H1 (cell line): ENCODE data around the gene CFAP221. TPM values are rescaled to one million over a fixed set of nuclear protein-coding genes. Genes with fewer than 3 reads are reported as not detected.

ENCODE experiments used
- CTCF ChIA-PET: fragments of 300-600 bp; sonication (Branson Sonifier 250); formaldehyde crosslinking; loops from one replicate; lab custom pipeline; 2021; ENCODE audit not compliant: partially characterized antibody; lab: Charles Lee
- POLR2A ChIA-PET: fragments of 300-600 bp; sonication (Branson Sonifier 250); formaldehyde crosslinking; loops from one replicate; lab custom pipeline; 2021; ENCODE audit warnings: inconsistent platforms; ENCODE audit not compliant: partially characterized antibody; lab: Charles Lee
- DNase-seq, 2 experiments: peaks; one replicate each; pipeline versions ENCODE4 v3.0.0 to v3.0.0-alpha.2; 2010 to 2022; ENCODE audit warnings: low spot score in 2 of 2, low read depth in 1 of 2, mixed read lengths in 1 of 2
- FAIRE-seq: peaks from 2 replicates; lab custom pipeline; 2011; peaks lifted over from hg19 to GRCh38; lab: Jason Lieb, UNC
- H2AFZ ChIP-seq: 2 replicates; pipeline ENCODE4 v1.8.1; 2012; ENCODE audit warnings: low read length, inconsistent platforms
- H2AK5ac ChIP-seq: 2 replicates; pipeline ENCODE4 v1.6.1; 2013; ENCODE audit warnings: low read depth, low read length
- H2BK120ac ChIP-seq: replicated peaks from 2 replicates; pipeline ENCODE3; 2013; ENCODE audit warnings: low read depth, low read length, inconsistent platforms
- H2BK12ac ChIP-seq: 2 replicates; pipeline ENCODE4 v1.6.1; 2013; ENCODE audit warnings: low read depth, low read length
- H2BK15ac ChIP-seq: 2 replicates; pipeline ENCODE4 v1.6.1; 2013; ENCODE audit warnings: low read length
- H2BK20ac ChIP-seq: 2 replicates; pipeline ENCODE4 v1.6.1; 2013; ENCODE audit warnings: low read length
- H2BK5ac ChIP-seq: 2 replicates; pipeline ENCODE4 v1.6.1; 2013; ENCODE audit warnings: low read depth, low read length
- H3K14ac ChIP-seq: 2 replicates; pipeline ENCODE4 v1.6.1; 2013; ENCODE audit warnings: inconsistent platforms; ENCODE audit not compliant: insufficient read length
- H3K18ac ChIP-seq: 2 replicates; pipeline ENCODE4 v1.6.1; 2013; ENCODE audit warnings: low read length; ENCODE audit errors: extremely low read depth
- H3K23ac ChIP-seq: 2 replicates; pipeline ENCODE4 v1.6.1; 2013; ENCODE audit warnings: inconsistent platforms; ENCODE audit not compliant: insufficient read length
- H3K23me2 ChIP-seq: 2 replicates; pipeline ENCODE4 v1.6.1; 2013; ENCODE audit warnings: low read depth, low read length
- H3K27ac ChIP-seq: 2 replicates; pipeline ENCODE4 v1.6.1; 2011; ENCODE audit warnings: low read depth, low read length, inconsistent platforms
- H3K27me3 ChIP-seq, 4 experiments: replicated peaks in 1 of 4; 1 replicate in 1 of 4; 2 replicates in 3 of 4; pipeline versions ENCODE4 v1.6.1 to v1.8.1; 2011 to 2013; ENCODE audit warnings: low read length in 3 of 4, mild to moderate bottlenecking in 3 of 4, inconsistent platforms in 2 of 4, mixed read lengths in 2 of 4, moderate library complexity in 1 of 4; ENCODE audit not compliant: control insufficient read depth in 3 of 4, insufficient read depth in 3 of 4; ENCODE audit errors: extremely low read depth in 1 of 4
- H3K36me3 ChIP-seq, 4 experiments: 2 replicates each; pipeline versions ENCODE4 v1.6.1 to v1.8.1; 2011 to 2013; ENCODE audit warnings: mild to moderate bottlenecking in 4 of 4, low read length in 3 of 4, moderate library complexity in 2 of 4, control low read depth in 1 of 4, inconsistent platforms in 1 of 4; ENCODE audit not compliant: insufficient read depth in 4 of 4, control insufficient read depth in 2 of 4
- H3K4ac ChIP-seq: replicated peaks from 2 replicates; pipeline ENCODE3; 2013; ENCODE audit warnings: low read length, low read depth, mixed read lengths, inconsistent platforms; ENCODE audit not compliant: insufficient read length
- H3K4me1 ChIP-seq, 4 experiments: replicated peaks in 1 of 4; 1 replicate in 1 of 4; 2 replicates in 3 of 4; pipeline versions ENCODE4 v1.6.1 to v1.8.1; 2011 to 2013; ENCODE audit warnings: low read length in 3 of 4, inconsistent platforms in 2 of 4, mixed read lengths in 1 of 4; ENCODE audit not compliant: insufficient read depth in 4 of 4, control insufficient read depth in 3 of 4
- H3K4me2 ChIP-seq, 2 experiments: 2 replicates each; pipeline versions ENCODE4 v1.6.1 to v1.8.1; 2011 to 2013; ENCODE audit warnings: low read depth in 2 of 2, low read length in 2 of 2, control low read depth in 1 of 2, inconsistent platforms in 1 of 2, mild to moderate bottlenecking in 1 of 2; ENCODE audit not compliant: insufficient read depth in 1 of 2
- H3K4me3 ChIP-seq, 4 experiments: fragments of 200-600, 300-600 bp in 1 of 4; sonication (generic), shearing (Covaris generic), sonication (Bioruptor Twin) in 1 of 4; 2 replicates each; pipeline versions ENCODE4 v1.5.1 to v1.8.1; 2011 to 2016; ENCODE audit warnings: low read length in 4 of 4, low read depth in 3 of 4, control low read depth in 2 of 4, inconsistent platforms in 2 of 4, mild to moderate bottlenecking in 2 of 4, mixed read lengths in 1 of 4, moderate library complexity in 1 of 4; ENCODE audit not compliant: insufficient read depth in 2 of 4; ENCODE audit errors: extremely low read depth in 1 of 4
- H3K56ac ChIP-seq: replicated peaks from 2 replicates; pipeline ENCODE3; 2013; ENCODE audit warnings: low read depth, mild to moderate bottlenecking, mixed read lengths, low read length, inconsistent platforms; ENCODE audit not compliant: insufficient read length
- H3K79me1 ChIP-seq: 2 replicates; pipeline ENCODE4 v1.6.1; 2013; ENCODE audit warnings: low read depth, low read length, control low read depth
- H3K79me2 ChIP-seq, 2 experiments: 2 replicates each; pipeline versions ENCODE4 v1.6.1 to v1.8.1; 2012 to 2013; ENCODE audit warnings: low read length in 2 of 2, mild to moderate bottlenecking in 2 of 2, inconsistent platforms in 1 of 2; ENCODE audit not compliant: insufficient read depth in 2 of 2, control insufficient read depth in 1 of 2
- H3K9ac ChIP-seq, 4 experiments: replicated peaks in 1 of 4; 1 replicate in 1 of 4; 2 replicates in 3 of 4; pipeline versions ENCODE4 v1.6.1 to v1.8.1; 2011 to 2013; ENCODE audit warnings: low read depth in 3 of 4, low read length in 3 of 4, control low read depth in 2 of 4, mild to moderate bottlenecking in 2 of 4, moderate library complexity in 2 of 4, inconsistent platforms in 1 of 4; ENCODE audit errors: extremely low read depth in 1 of 4
- H3K9me3 ChIP-seq, 2 experiments: 2 replicates each; pipeline versions ENCODE4 v1.6.1 to v1.8.1; 2012 to 2013; ENCODE audit warnings: mild to moderate bottlenecking in 2 of 2, moderate library complexity in 2 of 2, control low read depth in 1 of 2, inconsistent platforms in 1 of 2, low read depth in 1 of 2, low read length in 1 of 2, mixed read lengths in 1 of 2; ENCODE audit not compliant: insufficient read depth in 2 of 2
- H4K20me1 ChIP-seq, 2 experiments: replicated peaks in 1 of 2; 2 replicates each; pipeline versions ENCODE3 to v1.8.1; 2011 to 2013; ENCODE audit warnings: inconsistent platforms in 2 of 2, low read length in 2 of 2, mild to moderate bottlenecking in 1 of 2; ENCODE audit not compliant: insufficient read depth in 2 of 2, control insufficient read depth in 1 of 2
- H4K5ac ChIP-seq: 2 replicates; pipeline ENCODE4 v1.6.1; 2013; ENCODE audit warnings: low read length, low read depth, mixed read lengths, inconsistent platforms; ENCODE audit not compliant: insufficient read length
- H4K8ac ChIP-seq: 2 replicates; pipeline ENCODE4 v1.8.0; 2013; ENCODE audit warnings: mild to moderate bottlenecking, moderate library complexity, low read length, inconsistent platforms; ENCODE audit not compliant: insufficient read depth; ENCODE audit errors: extremely low read depth
- H4K91ac ChIP-seq: replicated peaks from 2 replicates; pipeline ENCODE3; 2013; ENCODE audit warnings: low read length, mixed read lengths, inconsistent platforms; ENCODE audit not compliant: insufficient read length
- BRCA1 ChIP-seq: IDR thresholded peaks from 2 replicates; pipeline ENCODE4 v1.6.1; 2012; ENCODE audit warnings: low read depth, low read length, improper control_type of control experiment
- EP300 ChIP-seq, 2 experiments: IDR thresholded peaks; 1 replicate in 1 of 2; 2 replicates in 1 of 2; pipeline ENCODE4 v1.6.1; 2011 to 2012; ENCODE audit warnings: low read depth in 2 of 2, low read length in 2 of 2, mild to moderate bottlenecking in 2 of 2, borderline replicate concordance in 1 of 2, inconsistent platforms in 1 of 2, moderate library complexity in 1 of 2
- HDAC2 ChIP-seq, 2 experiments: fragments of 300-600 bp in 1 of 2; sonication (generic) in 1 of 2; IDR thresholded peaks; 2 replicates each; pipeline ENCODE4 v1.6.1; 2011 to 2012; ENCODE audit warnings: low read depth in 2 of 2, low read length in 2 of 2, mild to moderate bottlenecking in 2 of 2, moderate library complexity in 2 of 2, borderline replicate concordance in 1 of 2, inconsistent platforms in 1 of 2
- KDM1A ChIP-seq: fragments of 200-600, 300-600 bp; sonication (generic); IDR thresholded peaks from 2 replicates; pipeline ENCODE4 v1.7.1; 2016; ENCODE audit warnings: mild to moderate bottlenecking, low read length, borderline replicate concordance
- PHF8 ChIP-seq: fragments of 200-600 bp; sonication (generic); conservative IDR thresholded peaks from 2 replicates; pipeline ENCODE4 v1.7.1; 2012; ENCODE audit warnings: low read depth, mild to moderate bottlenecking, inconsistent platforms, low read length, moderate library complexity
- POLR2A ChIP-seq, 2 experiments: IDR thresholded peaks; 1 replicate in 1 of 2; 2 replicates in 1 of 2; pipeline ENCODE4 v1.6.1; 2011; ENCODE audit warnings: low read depth in 2 of 2, low read length in 2 of 2, mild to moderate bottlenecking in 2 of 2; ENCODE audit errors: control extremely low read depth in 1 of 2
- SIRT6 ChIP-seq: IDR thresholded peaks from one replicate; pipeline ENCODE4 v1.7.1; 2012; ENCODE audit warnings: low read length, inconsistent platforms
- SIX5 ChIP-seq: IDR thresholded peaks from 2 replicates; pipeline ENCODE4 v1.6.1; 2011; ENCODE audit warnings: mild to moderate bottlenecking, low read depth, low read length
- YY1 ChIP-seq: IDR thresholded peaks from 2 replicates; pipeline ENCODE4 v1.6.1; 2011; ENCODE audit warnings: low read depth, mild to moderate bottlenecking, low read length
- WGBS, 2 experiments: shearing (Covaris generic) in 1 of 2; methylation state at CpG; one replicate each; pipeline versions ENCODE4 v1.1.6 to v1.1.7; 2013 to 2015; ENCODE audit warnings: low lambda C conversion rate in 2 of 2, mixed read lengths in 2 of 2, inconsistent platforms in 1 of 2, low coverage in 1 of 2, missing lambda C conversion rate in 1 of 2; ENCODE audit not compliant: insufficient replicate concordance in 2 of 2, insufficient coverage in 1 of 2, insufficient read length in 1 of 2; ENCODE audit errors: extremely low coverage in 1 of 2, missing lambda C conversion rate in 1 of 2; 5-methylcytosine and 5-hydroxymethylcytosine counted together
- polyA plus RNA-seq, 7 experiments: library from polyadenylated mRNA; depleted of rRNA in 3 of 7; stranded (reverse) in 5 of 7; unstranded in 2 of 7; fragments of >200 nt in 5 of 7; fragments of 200-250 nt in 2 of 7; gene quantifications; 1 replicate in 5 of 7; 2 replicates in 1 of 7; 4 replicates in 1 of 7; pipeline versions ENCODE4 v1.2.1 to v1.2.3, GENCODE V29; 2011 to 2013; ENCODE audit warnings: missing spikeins in 2 of 7, mixed read lengths in 2 of 7
- total RNA-seq: library from RNA; stranded (reverse); fragmentation: NEBNext Ultra II Directional; extraction: Animal tissue kit (Norgen Biotek cat#: 25700); gene quantifications from 2 replicates; pipeline ENCODE4 v1.2.1, GENCODE V29; 2021
- TF ChIP-seq, protein P1 (sequence below): IDR thresholded peaks from 2 replicates; pipeline ENCODE4 v1.6.1; 2011; ENCODE audit warnings: low read depth, mild to moderate bottlenecking, low read length; ENCODE audit not compliant: insufficient read depth

CFAP221 gene
- total and polyA plus RNA-seq, 2 of the 8 experiments (the other 6 are each of a cell fraction or from before 2014, with no cell fraction given) = 0.14 to 0.71 TPM

DNA sequence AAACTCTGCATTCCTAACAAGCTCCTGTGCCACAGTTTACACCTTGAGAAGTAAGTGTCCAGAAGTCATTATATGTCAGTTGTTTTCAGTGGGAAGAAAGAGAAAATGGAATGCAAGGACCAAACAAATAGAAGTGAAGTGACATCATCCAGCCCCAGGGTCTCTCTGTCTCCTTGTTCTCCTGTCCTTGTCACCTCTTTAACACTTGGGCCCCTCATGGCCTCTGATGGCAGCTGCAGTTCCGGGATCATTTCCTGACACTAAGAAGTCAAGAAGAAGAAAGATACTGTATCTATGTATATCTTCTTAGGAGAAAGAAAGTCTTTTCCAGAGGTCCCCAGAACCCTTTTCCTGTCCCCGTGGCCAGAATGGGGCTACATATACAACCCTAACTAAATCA, 2.8 kb upstream of the CFAP221 start:
- Histone ChIP-seq H4K20me1 (no peaks in the 10 kb centered on the region), H2BK20ac (no peak overlapping the region), H2BK120ac (no peak overlapping the region), H3K4me2 (no peak overlapping the region), H3K14ac (no peak overlapping the region), H3K9ac (no peak overlapping the region), H2BK15ac (no peak overlapping the region), H3K36me3 (no peaks in the 10 kb centered on the region), H4K5ac (no peak overlapping the region), H3K79me2 (no peaks in the 10 kb centered on the region), H3K23me2 (peaks cover 7% of the 10 kb centered on the region; the same call in 1 of the 2 replicates), H2BK5ac (no peak overlapping the region), H2AK5ac (no peak overlapping the region), H2BK12ac (no peak overlapping the region), H3K27ac (no peak overlapping the region), H3K9me3 (no peaks in the 10 kb centered on the region), H4K91ac (no peak overlapping the region), H3K56ac (no peak overlapping the region), H3K4ac (no peak overlapping the region), H3K18ac (no peak overlapping the region), H3K79me1 (no peaks in the 10 kb centered on the region), H3K4me3 (no peak overlapping the region), H3K4me1 (peaks cover 0 to 2% (median 0%) of the 10 kb centered on the region in 4 experiments; a peak in 1 of 7 replicates), H2AFZ (no peak overlapping the region), H3K23ac (no peak overlapping the region), H3K27me3 (peaks cover 0 to 8% (median 0%) of the 10 kb centered on the region in 4 experiments; a peak in 1 of 7 replicates), H4K8ac (no peak overlapping the region)
- FAIRE-seq (no peak), DNase-seq (no peak)
- 91% methylated on average over 2 of the region's 2 CpGs; no CpG with 5 or more reads in 1 of the 2 experiments for WGBS, 2 experiments
- ChIA-PET CTCF (interaction anchor here (1.5 to 1.8 kb wide), 2 partner anchors 17 to 65 kb away, joined by 3 to 6 read pairs; partner anchors contain the start of gene SCTR), POLR2A (no interaction called here)
- no peak for TF ChIP-seq EP300 (IDR thresholded peaks at IDR 0.05; ENCODE audit: borderline replicate concordance in 1 of 2, low read depth in 2 of 2, low read length in 2 of 2)
- no peak for TF ChIP-seq BRCA1
- TF ChIP-seq SIRT6 = no peak
- no peak for TF ChIP-seq HDAC2 (IDR thresholded peaks at IDR 0.05; ENCODE audit: borderline replicate concordance in 1 of 2, low read depth in 2 of 2, low read length in 2 of 2)
- TF ChIP-seq KDM1A = no peak
- TF ChIP-seq PHF8 = no peak
- TF ChIP-seq POLR2A (IDR thresholded peaks at IDR 0.05; ENCODE audit: control extremely low read depth in 1 of 2, low read depth in 2 of 2, low read length in 2 of 2) = no peak
- TF ChIP-seq, protein P1, sequence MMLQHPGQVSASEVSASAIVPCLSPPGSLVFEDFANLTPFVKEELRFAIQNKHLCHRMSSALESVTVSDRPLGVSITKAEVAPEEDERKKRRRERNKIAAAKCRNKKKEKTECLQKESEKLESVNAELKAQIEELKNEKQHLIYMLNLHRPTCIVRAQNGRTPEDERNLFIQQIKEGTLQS = no peak
- no peak for TF ChIP-seq YY1
- TF ChIP-seq SIX5 = no peak
